Glutamatergic neuron (in vitro differentiated cells): ENCODE results near the gene POU3F2. TPM values are rescaled to one million over a fixed set of nuclear protein-coding genes. Genes with fewer than 3 reads are reported as not detected.

ENCODE experiments used
- DNase-seq: peaks from one replicate; pipeline ENCODE4 v3.0.0; 2022
- H3K27ac Mint-ChIP-seq: one replicate; pipeline ENCODE4 v1.8.0; 2020; ENCODE audit warnings: mild to moderate bottlenecking, mixed read lengths, inconsistent platforms; ENCODE audit not compliant: unreplicated experiment
- H3K27me3 Mint-ChIP-seq: one replicate; pipeline ENCODE4 v1.8.0; 2020; ENCODE audit warnings: mild to moderate bottlenecking, moderate library complexity, mixed read lengths, inconsistent platforms; ENCODE audit not compliant: unreplicated experiment
- H3K36me3 Mint-ChIP-seq: one replicate; pipeline ENCODE4 v1.8.0; 2020; ENCODE audit warnings: mild to moderate bottlenecking, mixed read lengths, inconsistent platforms; ENCODE audit not compliant: unreplicated experiment
- H3K4me1 Mint-ChIP-seq: one replicate; pipeline ENCODE4 v1.8.0; 2020; ENCODE audit warnings: mild to moderate bottlenecking, low read depth, mixed read lengths, inconsistent platforms; ENCODE audit not compliant: unreplicated experiment
- H3K4me3 Mint-ChIP-seq: one replicate; pipeline ENCODE4 v1.8.0; 2020; ENCODE audit warnings: mild to moderate bottlenecking, mixed read lengths, inconsistent platforms; ENCODE audit not compliant: unreplicated experiment
- H3K9me3 Mint-ChIP-seq: one replicate; pipeline ENCODE4 v1.8.0; 2020; ENCODE audit warnings: mild to moderate bottlenecking, moderate library complexity, mixed read lengths, inconsistent platforms; ENCODE audit not compliant: unreplicated experiment
- total RNA-seq: library from RNA; stranded (reverse); fragmentation: NEBNext Ultra II Directional; extraction: Animal tissue kit (Norgen Biotek cat#: 25700); gene quantifications from one replicate; pipeline ENCODE4 v1.2.1, GENCODE V29; 2021; ENCODE audit not compliant: unreplicated experiment
- TF ChIP-seq, protein P1 (sequence below): fragments of 200-600 bp; sonication (generic); IDR thresholded peaks from one replicate; pipeline ENCODE4 v1.5.0; 2021; ENCODE audit not compliant: partially characterized antibody, unreplicated experiment

The POU3F2 gene
- total RNA-seq, 1 donor from 2014 or later = 71.0 TPM

- Mint-ChIP-seq H3K27me3 (peaks cover 21% of the 10 kb centered on the region), H3K4me3 (peak overlapping the region; percentile 96), H3K9me3 (peaks cover 36% of the 10 kb centered on the region), H3K36me3 (no peaks in the 10 kb centered on the region), H3K27ac (peak overlapping the region; percentile 75), H3K4me1 (peaks cover 31% of the 10 kb centered on the region)
- TF ChIP-seq, protein P1, sequence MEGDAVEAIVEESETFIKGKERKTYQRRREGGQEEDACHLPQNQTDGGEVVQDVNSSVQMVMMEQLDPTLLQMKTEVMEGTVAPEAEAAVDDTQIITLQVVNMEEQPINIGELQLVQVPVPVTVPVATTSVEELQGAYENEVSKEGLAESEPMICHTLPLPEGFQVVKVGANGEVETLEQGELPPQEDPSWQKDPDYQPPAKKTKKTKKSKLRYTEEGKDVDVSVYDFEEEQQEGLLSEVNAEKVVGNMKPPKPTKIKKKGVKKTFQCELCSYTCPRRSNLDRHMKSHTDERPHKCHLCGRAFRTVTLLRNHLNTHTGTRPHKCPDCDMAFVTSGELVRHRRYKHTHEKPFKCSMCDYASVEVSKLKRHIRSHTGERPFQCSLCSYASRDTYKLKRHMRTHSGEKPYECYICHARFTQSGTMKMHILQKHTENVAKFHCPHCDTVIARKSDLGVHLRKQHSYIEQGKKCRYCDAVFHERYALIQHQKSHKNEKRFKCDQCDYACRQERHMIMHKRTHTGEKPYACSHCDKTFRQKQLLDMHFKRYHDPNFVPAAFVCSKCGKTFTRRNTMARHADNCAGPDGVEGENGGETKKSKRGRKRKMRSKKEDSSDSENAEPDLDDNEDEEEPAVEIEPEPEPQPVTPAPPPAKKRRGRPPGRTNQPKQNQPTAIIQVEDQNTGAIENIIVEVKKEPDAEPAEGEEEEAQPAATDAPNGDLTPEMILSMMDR = no peak
- DNase-seq = no peak
These were observed 7.4 kb downstream of the POU3F2 start for GRCh38 chr6:98841621-98842341.

DNA sequence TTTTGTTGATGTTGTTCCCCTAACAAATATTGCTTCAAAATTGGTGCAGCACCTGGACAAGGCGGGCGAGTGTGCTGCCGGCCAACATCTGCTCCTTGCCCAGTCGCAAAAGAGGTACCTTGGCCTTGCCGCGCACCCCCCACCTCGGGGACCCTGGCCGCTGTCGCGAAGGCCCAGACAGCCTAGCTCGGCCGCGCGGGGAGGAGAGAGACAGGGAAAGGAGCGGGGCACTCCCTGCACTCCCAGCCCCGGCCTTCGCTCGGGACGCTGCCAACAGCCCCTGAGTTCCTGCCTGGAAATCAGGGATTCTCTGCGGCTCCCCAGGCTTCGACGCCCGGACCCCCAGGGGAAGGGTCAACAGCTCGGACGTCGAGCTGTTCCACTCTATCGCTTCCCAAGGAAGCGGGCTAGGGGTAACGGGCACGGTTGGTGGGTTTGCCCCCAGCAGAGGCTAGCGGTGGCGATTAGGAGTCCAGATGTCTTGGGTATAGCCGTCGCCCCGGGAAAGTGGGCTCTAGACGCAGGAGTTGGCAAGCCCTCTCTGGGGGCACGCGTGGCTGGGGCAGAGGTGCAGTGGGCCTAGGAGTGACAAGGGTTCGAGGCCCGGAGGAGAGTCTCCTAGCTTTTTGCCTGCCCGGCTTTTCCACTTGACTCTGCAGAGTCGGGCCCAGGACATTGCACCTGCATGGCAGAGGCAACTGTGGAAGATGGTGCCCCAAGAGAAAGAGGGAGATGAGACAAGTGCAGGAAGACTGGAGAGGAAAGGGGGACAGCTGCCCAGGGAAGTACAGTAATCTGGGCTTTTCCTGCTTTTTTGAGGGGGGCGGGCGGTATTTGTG is 8.2 kb downstream of the POU3F2 start:
- Mint-ChIP-seq H3K4me1 (peaks cover 36% of the 10 kb centered on the region), H3K4me3 (peak overlapping the region; percentile 96), H3K27me3 (peaks cover 20% of the 10 kb centered on the region), H3K27ac (peak overlapping the region; percentile 80), H3K9me3 (peaks cover 37% of the 10 kb centered on the region), H3K36me3 (no peaks in the 10 kb centered on the region)
- TF ChIP-seq, protein P1 = no peak
- DNase-seq = peak; percentile 71

GRCh38 chr6:98843271-98844243 is 9.2 kb downstream of the POU3F2 start:
- TF ChIP-seq, protein P1 = no peak
- peak; percentile 60 for DNase-seq
- Mint-ChIP-seq H3K4me1 (peaks cover 33% of the 10 kb centered on the region), H3K27me3 (peaks cover 20% of the 10 kb centered on the region), H3K4me3 (peak overlapping the region; percentile 96), H3K9me3 (peaks cover 38% of the 10 kb centered on the region), H3K27ac (peak overlapping the region; percentile 83), H3K36me3 (peaks cover under 1% of the 10 kb centered on the region)

DNA sequence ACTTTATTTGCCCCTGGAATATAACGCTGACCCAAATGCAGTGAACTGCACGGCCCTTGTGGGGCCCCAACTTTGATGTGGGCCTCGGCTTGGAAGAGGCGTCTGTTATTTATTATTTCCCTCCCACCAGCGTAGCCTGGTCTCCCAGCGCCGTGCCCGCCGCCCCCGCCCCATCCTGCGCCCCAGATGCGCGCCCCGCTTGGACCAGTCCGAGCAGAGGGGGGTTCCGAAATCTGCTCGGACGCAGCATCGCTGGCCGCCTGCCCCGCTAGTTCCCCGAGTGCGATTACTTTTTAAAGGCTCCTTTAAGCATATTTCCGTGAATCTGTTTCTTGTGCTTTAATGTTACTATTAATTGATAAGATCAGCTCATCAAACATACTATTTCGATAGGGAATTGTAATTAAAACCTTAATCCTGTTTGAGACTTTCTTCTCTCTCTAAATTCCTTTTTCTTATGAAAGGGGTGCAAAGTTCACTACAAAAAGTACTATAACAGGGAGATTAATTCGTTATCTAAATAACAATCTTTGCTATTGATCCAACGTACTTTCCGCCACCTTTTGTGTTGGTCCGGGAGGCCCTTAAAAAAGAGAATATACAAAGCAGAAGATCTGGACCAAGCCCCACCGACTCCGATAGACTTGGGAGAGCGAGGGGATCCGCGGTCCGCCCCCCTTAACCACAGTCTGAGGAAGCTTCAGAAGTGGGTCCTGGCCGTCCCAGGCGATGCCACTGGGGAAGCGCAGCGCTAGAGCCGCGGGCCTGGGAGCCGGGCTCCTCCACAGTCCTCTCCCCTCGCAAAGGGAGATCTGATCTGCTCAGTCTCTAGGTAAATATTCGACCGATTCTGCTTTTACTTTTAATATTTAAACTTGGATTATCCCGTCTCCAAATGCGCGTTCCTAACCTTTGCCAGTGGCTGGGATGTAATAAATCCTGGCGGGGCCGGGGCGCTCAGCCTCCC is 10.2 kb downstream of the POU3F2 start:
- H3K4me3 Mint-ChIP-seq = peak overlapping the region; percentile 78
- peaks cover 24% of the 10 kb centered on the region for H3K27me3 Mint-ChIP-seq
- H3K36me3 Mint-ChIP-seq = peaks cover 5% of the 10 kb centered on the region
- TF ChIP-seq, protein P1 = no peak
- DNase-seq = peak; percentile 69
- peaks cover 44% of the 10 kb centered on the region for H3K9me3 Mint-ChIP-seq
- H3K27ac Mint-ChIP-seq = peak overlapping the region; percentile 83
- peaks cover 31% of the 10 kb centered on the region for H3K4me1 Mint-ChIP-seq
